IPS-20b (cell line): ENCODE data around the gene ANKRD13D.
"Not testable (repeated sequence)": the region's sequence is repeated elsewhere in the genome, so short reads cannot be mapped to it uniquely, and the experiment has no call there.

Source experiments
- H3K27ac ChIP-seq: one replicate; pipeline ENCODE4 v1.5.1; 2013; ENCODE audit warnings: low read length
- H3K27me3 ChIP-seq: 2 replicates; pipeline ENCODE4 v1.6.1; 2013; ENCODE audit warnings: mild to moderate bottlenecking, low read length, inconsistent platforms; ENCODE audit not compliant: insufficient read depth
- H3K36me3 ChIP-seq: 2 replicates; pipeline ENCODE4 v1.6.1; 2013; ENCODE audit warnings: low read depth, mild to moderate bottlenecking, inconsistent platforms, low read length, moderate library complexity; ENCODE audit not compliant: insufficient read depth
- H3K4me1 ChIP-seq: 2 replicates; pipeline ENCODE4 v1.6.1; 2013; ENCODE audit warnings: mild to moderate bottlenecking, control low read depth, inconsistent platforms, low read length, moderate library complexity; ENCODE audit not compliant: insufficient read depth
- H3K4me3 ChIP-seq: 2 replicates; pipeline ENCODE4 v1.5.1; 2013; ENCODE audit warnings: mild to moderate bottlenecking, low read length, inconsistent platforms
- H3K9ac ChIP-seq: 2 replicates; pipeline ENCODE4 v1.6.1; 2013; ENCODE audit warnings: low read depth, mild to moderate bottlenecking, inconsistent platforms, low read length, moderate library complexity
- H3K9me3 ChIP-seq: 2 replicates; pipeline ENCODE4 v1.6.1; 2013; ENCODE audit warnings: mild to moderate bottlenecking, low read depth, low read length, inconsistent platforms; ENCODE audit not compliant: insufficient read depth

The ANKRD13D gene

GRCh38 chr11:67312187-67313021, 23.3 kb downstream of the ANKRD13D start:
- no peak overlapping the region for H3K9ac ChIP-seq
- no peak overlapping the region for H3K4me3 ChIP-seq
- H3K27me3 ChIP-seq: no peaks in the 10 kb centered on the region; the same call in 1 of the 2 replicates
- H3K27ac ChIP-seq: no peak overlapping the region
- no peaks in the 10 kb centered on the region for H3K36me3 ChIP-seq
- H3K4me1 ChIP-seq: no peaks in the 10 kb centered on the region
- no peaks in the 10 kb centered on the region for H3K9me3 ChIP-seq

GRCh38 chr11:67313125-67313890, 24.2 kb downstream of the ANKRD13D start:
- H3K9ac ChIP-seq: no peak overlapping the region
- H3K4me1 ChIP-seq: no peaks in the 10 kb centered on the region
- H3K27me3 ChIP-seq: peaks cover 5% of the 10 kb centered on the region
- no peak overlapping the region for H3K27ac ChIP-seq
- no peak overlapping the region for H3K4me3 ChIP-seq
- no peaks in the 10 kb centered on the region for H3K9me3 ChIP-seq
- no peaks in the 10 kb centered on the region for H3K36me3 ChIP-seq

- Histone ChIP-seq H3K36me3 (no peaks in the 10 kb centered on the region), H3K4me1 (no peaks in the 10 kb centered on the region), H3K4me3 (no peak overlapping the region), H3K9ac (no peak overlapping the region), H3K27me3 (peaks cover 14% of the 10 kb centered on the region), H3K9me3 (no peaks in the 10 kb centered on the region), H3K27ac (no peak overlapping the region)
These were observed 25.1 kb downstream of the ANKRD13D start for GRCh38 chr11:67314218-67314617.

- peaks cover 26% of the 10 kb centered on the region for H3K27me3 ChIP-seq
- no peaks in the 10 kb centered on the region for H3K36me3 ChIP-seq
- H3K9me3 ChIP-seq: no peaks in the 10 kb centered on the region
- H3K4me1 ChIP-seq: no peaks in the 10 kb centered on the region
- H3K27ac ChIP-seq: no peak overlapping the region
- H3K9ac ChIP-seq: no peak overlapping the region
- no peak overlapping the region for H3K4me3 ChIP-seq
These were observed 26.3 kb downstream of the ANKRD13D start for GRCh38 chr11:67315325-67315909.

- no peaks in the 10 kb centered on the region for H3K4me1 ChIP-seq
- peak overlapping the region; percentile 76 for H3K4me3 ChIP-seq
- H3K27ac ChIP-seq: no peak overlapping the region
- H3K9ac ChIP-seq: peak overlapping the region; percentile 66; the same call in 1 of the 2 replicates
- no peaks in the 10 kb centered on the region for H3K9me3 ChIP-seq
- H3K36me3 ChIP-seq: no peaks in the 10 kb centered on the region
- H3K27me3 ChIP-seq: peaks cover 32% of the 10 kb centered on the region
These were observed 27.7 kb downstream of the ANKRD13D start for GRCh38 chr11:67316882-67317204.

- Histone ChIP-seq H3K4me1 (no peaks in the 10 kb centered on the region), H3K27me3 (peaks cover 32% of the 10 kb centered on the region), H3K4me3 (peak overlapping the region; percentile 76), H3K9ac (peak overlapping the region; percentile 66; the same call in 1 of the 2 replicates), H3K36me3 (no peaks in the 10 kb centered on the region), H3K27ac (no peak overlapping the region), H3K9me3 (no peaks in the 10 kb centered on the region)
These were observed 28.2 kb downstream of the ANKRD13D start for GRCh38 chr11:67317205-67317887.

- Histone ChIP-seq H3K9me3 (no peaks in the 10 kb centered on the region), H3K27me3 (peaks cover 32% of the 10 kb centered on the region), H3K9ac (peak overlapping the region; percentile 46; the same call in 1 of the 2 replicates), H3K4me3 (peak overlapping the region; percentile 76), H3K27ac (no peak overlapping the region), H3K36me3 (no peaks in the 10 kb centered on the region), H3K4me1 (no peaks in the 10 kb centered on the region)
These were observed 28.9 kb downstream of the ANKRD13D start for GRCh38 chr11:67317888-67318555.

GRCh38 chr11:67318876-67319275, 29.8 kb downstream of the ANKRD13D start:
- H3K27me3 ChIP-seq: peaks cover 32% of the 10 kb centered on the region
- H3K4me3 ChIP-seq, H3K36me3 ChIP-seq, H3K4me1 ChIP-seq, H3K9ac ChIP-seq, H3K9me3 ChIP-seq, H3K27ac ChIP-seq: not testable (repeated sequence)

- no peak overlapping the region for H3K9ac ChIP-seq
- no peaks in the 10 kb centered on the region for H3K4me1 ChIP-seq
- H3K9me3 ChIP-seq: no peaks in the 10 kb centered on the region
- H3K27ac ChIP-seq: no peak overlapping the region
- H3K27me3 ChIP-seq: peaks cover 32% of the 10 kb centered on the region
- no peaks in the 10 kb centered on the region for H3K36me3 ChIP-seq
- H3K4me3 ChIP-seq: no peak overlapping the region
These were observed 30.9 kb downstream of the ANKRD13D start for GRCh38 chr11:67320011-67320410.

- Histone ChIP-seq H3K27ac (no peak overlapping the region), H3K4me3 (no peak overlapping the region), H3K9me3 (no peaks in the 10 kb centered on the region), H3K36me3 (no peaks in the 10 kb centered on the region), H3K4me1 (no peaks in the 10 kb centered on the region), H3K9ac (no peak overlapping the region), H3K27me3 (peaks cover 32% of the 10 kb centered on the region)
These were observed 31.6 kb downstream of the ANKRD13D start for GRCh38 chr11:67320691-67321090.

GRCh38 chr11:67321313-67321871, 32.3 kb downstream of the ANKRD13D start:
- no peak overlapping the region for H3K27ac ChIP-seq

More at GRCh38 chr11:67321313-67321871, 32.3 kb downstream of the ANKRD13D start:
- no peaks in the 10 kb centered on the region for H3K9me3 ChIP-seq
- peaks cover 32% of the 10 kb centered on the region for H3K27me3 ChIP-seq
- no peak overlapping the region for H3K4me3 ChIP-seq
- no peaks in the 10 kb centered on the region for H3K4me1 ChIP-seq
- no peak overlapping the region for H3K9ac ChIP-seq
- H3K36me3 ChIP-seq: no peaks in the 10 kb centered on the region
